Measurements from ENCODE around the gene ENDOV. TPM values are rescaled to one million over a fixed set of nuclear protein-coding genes. Genes with fewer than 3 reads are reported as not detected.

ENDOV gene
- total and polyA plus RNA-seq, 2 of the 13 experiments (the other 11 are each of a cell fraction or from before 2014, with no cell fraction given), result 15.1 to 17.1 TPM

- no peak; the same call in 1 of the 2 replicates for TF ChIP-seq STAT5B (CRISPR knock-in tag; IDR thresholded peaks at IDR 0.05)
- TF ChIP-seq ZNF414 (CRISPR knock-in tag; IDR thresholded peaks at IDR 0.05), result 0 out of 2 replicates have a peak, but pooled peaks have one; percentile 55
- TF ChIP-seq XRCC5 (optimal IDR thresholded peaks at IDR 0.05; ENCODE audit: low read length), result peak; percentile 94
- no peak for TF ChIP-seq SYNCRIP (IDR thresholded peaks at IDR 0.05; ENCODE audit: insufficient read depth, low read depth, low read length)
- TF ChIP-seq MEIS2 (CRISPR knock-in tag; IDR thresholded peaks at IDR 0.05), result no peak; the same call in 1 of the 2 replicates
- TF ChIP-seq SIX1 (CRISPR knock-in tag; IDR thresholded peaks at IDR 0.05; ENCODE audit: borderline replicate concordance), result no peak
- no peak for TF ChIP-seq ADNP (CRISPR knock-in tag; IDR thresholded peaks at IDR 0.05)
- TF ChIP-seq RAD21 (CRISPR knock-in tag; IDR thresholded peaks at IDR 0.05), result peak; percentile 100
- no peak; the same call in 1 of the 2 replicates for TF ChIP-seq ZNF609 (CRISPR knock-in tag; IDR thresholded peaks at IDR 0.05; ENCODE audit: borderline replicate concordance)
- TF ChIP-seq, protein P1, sequence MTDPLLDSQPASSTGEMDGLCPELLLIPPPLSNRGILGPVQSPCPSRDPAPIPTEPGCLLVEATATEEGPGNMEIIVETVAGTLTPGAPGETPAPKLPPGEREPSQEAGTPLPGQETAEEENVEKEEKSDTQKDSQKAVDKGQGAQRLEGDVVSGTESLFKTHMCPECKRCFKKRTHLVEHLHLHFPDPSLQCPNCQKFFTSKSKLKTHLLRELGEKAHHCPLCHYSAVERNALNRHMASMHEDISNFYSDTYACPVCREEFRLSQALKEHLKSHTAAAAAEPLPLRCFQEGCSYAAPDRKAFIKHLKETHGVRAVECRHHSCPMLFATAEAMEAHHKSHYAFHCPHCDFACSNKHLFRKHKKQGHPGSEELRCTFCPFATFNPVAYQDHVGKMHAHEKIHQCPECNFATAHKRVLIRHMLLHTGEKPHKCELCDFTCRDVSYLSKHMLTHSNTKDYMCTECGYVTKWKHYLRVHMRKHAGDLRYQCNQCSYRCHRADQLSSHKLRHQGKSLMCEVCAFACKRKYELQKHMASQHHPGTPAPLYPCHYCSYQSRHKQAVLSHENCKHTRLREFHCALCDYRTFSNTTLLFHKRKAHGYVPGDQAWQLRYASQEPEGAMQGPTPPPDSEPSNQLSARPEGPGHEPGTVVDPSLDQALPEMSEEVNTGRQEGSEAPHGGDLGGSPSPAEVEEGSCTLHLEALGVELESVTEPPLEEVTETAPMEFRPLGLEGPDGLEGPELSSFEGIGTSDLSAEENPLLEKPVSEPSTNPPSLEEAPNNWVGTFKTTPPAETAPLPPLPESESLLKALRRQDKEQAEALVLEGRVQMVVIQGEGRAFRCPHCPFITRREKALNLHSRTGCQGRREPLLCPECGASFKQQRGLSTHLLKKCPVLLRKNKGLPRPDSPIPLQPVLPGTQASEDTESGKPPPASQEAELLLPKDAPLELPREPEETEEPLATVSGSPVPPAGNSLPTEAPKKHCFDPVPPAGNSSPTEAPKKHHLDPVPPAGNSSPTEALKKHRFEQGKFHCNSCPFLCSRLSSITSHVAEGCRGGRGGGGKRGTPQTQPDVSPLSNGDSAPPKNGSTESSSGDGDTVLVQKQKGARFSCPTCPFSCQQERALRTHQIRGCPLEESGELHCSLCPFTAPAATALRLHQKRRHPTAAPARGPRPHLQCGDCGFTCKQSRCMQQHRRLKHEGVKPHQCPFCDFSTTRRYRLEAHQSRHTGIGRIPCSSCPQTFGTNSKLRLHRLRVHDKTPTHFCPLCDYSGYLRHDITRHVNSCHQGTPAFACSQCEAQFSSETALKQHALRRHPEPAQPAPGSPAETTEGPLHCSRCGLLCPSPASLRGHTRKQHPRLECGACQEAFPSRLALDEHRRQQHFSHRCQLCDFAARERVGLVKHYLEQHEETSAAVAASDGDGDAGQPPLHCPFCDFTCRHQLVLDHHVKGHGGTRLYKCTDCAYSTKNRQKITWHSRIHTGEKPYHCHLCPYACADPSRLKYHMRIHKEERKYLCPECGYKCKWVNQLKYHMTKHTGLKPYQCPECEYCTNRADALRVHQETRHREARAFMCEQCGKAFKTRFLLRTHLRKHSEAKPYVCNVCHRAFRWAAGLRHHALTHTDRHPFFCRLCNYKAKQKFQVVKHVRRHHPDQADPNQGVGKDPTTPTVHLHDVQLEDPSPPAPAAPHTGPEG (CRISPR knock-in tag; IDR thresholded peaks at IDR 0.05), result 0 out of 2 replicates have a peak, but pooled peaks have one; percentile 47
- no peak for TF ChIP-seq ZNF564 (CRISPR knock-in tag; IDR thresholded peaks at IDR 0.05)
- TF ChIP-seq, protein P2, sequence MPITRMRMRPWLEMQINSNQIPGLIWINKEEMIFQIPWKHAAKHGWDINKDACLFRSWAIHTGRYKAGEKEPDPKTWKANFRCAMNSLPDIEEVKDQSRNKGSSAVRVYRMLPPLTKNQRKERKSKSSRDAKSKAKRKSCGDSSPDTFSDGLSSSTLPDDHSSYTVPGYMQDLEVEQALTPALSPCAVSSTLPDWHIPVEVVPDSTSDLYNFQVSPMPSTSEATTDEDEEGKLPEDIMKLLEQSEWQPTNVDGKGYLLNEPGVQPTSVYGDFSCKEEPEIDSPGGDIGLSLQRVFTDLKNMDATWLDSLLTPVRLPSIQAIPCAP (CRISPR knock-in tag; IDR thresholded peaks at IDR 0.05; ENCODE audit: low read depth), result no peak
- peak; percentile 40; the same call in 1 of the 2 replicates for TF ChIP-seq ISL2 (CRISPR knock-in tag; IDR thresholded peaks at IDR 0.05)
- no peak for TF ChIP-seq RFX3 (CRISPR knock-in tag; IDR thresholded peaks at IDR 0.05)
- no peak for TF ChIP-seq NR2C2 (CRISPR knock-in tag; IDR thresholded peaks at IDR 0.05; ENCODE audit: borderline replicate concordance)
- no peak for TF ChIP-seq YEATS4 (CRISPR knock-in tag; IDR thresholded peaks at IDR 0.05; ENCODE audit: borderline replicate concordance)
- no peak for TF ChIP-seq ZNF766 (CRISPR knock-in tag; IDR thresholded peaks at IDR 0.05; ENCODE audit: borderline replicate concordance)
These were observed 11.8 kb downstream of the ENDOV start (continued) for GRCh38 chr17:80426671-80427326.
